Measurements from ENCODE around the gene MUC3A. TPM values are rescaled to one million over a fixed set of nuclear protein-coding genes. Genes with fewer than 3 reads are reported as not detected.

Gene MUC3A
- total and polyA plus RNA-seq, 2 of the 4 experiments (the other 2 are of a cell fraction), result 0.05 TPM; not detected in 1

DNA sequence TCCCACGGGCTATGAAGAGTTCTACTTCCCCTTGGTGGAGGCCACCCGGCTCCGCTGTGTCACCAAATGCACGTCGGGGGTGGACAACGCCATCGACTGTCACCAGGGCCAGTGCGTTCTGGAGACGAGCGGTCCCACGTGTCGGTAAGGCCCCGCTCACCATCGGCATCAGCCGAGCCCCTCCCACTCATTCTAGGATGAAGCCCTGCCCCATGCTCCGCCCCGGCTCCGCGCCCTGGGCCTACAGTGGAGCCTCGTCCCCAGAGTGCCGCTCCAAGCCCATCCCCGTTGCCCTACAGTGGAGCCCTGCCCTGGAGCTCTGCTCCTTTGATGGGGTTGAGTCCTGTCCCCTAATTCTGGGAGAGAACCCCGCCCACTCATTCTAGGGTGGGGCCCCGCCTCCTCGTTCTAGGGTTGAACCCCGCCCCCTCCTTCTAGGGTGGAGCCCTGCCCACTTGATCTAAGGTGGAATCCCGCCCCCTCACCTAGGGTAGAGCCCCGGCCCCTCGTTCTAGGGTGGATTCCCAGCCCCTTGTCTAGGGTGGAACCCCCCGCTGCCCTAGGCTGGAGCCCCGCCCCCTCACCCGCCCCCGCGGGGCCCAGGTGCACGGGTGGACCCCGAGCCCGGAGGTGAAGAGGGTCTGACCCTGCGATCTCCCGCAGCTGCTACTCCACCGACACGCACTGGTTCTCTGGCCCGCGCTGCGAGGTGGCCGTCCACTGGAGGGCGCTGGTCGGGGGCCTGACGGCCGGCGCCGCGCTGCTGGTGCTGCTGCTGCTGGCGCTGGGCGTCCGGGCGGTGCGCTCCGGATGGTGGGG lies 16.6 kb downstream of the MUC3A start (continued):
- no peak for TF ChIP-seq RCOR1 (IDR thresholded peaks at IDR 0.05; ENCODE audit: insufficient replicate concordance, low read length)

DNA sequence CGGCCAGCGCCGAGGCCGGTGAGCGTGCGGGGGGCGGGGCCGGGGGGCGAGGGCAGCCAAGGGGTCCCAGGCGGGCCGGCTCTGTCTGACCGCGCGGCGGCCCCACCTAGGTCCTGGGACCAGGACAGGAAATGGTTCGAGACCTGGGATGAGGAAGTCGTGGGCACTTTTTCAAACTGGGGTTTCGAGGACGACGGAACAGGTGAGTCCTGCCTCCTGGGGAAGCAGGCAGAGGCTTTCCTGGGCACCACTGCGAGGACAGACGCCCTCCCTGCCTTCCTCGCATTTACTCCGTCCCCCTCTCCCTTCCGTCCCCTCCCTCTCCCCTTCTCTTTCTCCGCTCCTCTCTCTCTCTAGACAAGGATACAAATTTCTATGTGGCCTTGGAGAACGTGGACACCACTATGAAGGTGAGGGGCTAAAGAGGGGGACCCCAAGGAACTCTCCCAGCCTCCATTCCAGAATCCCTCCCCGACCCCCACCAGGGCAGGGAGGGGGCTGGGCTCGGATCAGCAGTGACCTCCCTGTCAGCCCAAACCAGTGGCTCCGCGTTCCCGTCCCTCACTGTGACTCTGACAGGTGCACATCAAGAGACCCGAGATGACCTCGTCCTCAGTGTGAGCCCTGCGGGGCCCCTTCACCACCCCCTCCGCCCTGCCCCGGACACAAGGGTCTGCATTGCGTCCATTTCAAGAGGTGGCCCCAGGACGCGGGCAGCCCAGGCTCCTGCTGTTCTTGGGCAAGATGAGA lies 17.4 kb downstream of the MUC3A start:
- ChIA-PET POLR2A (ENCODE audit: unreplicated experiment) (no interaction called here), CTCF (no interaction called here)
- Histone ChIP-seq H2AFZ (replicated peaks; ENCODE audit: low read length, poor library complexity) (peak overlapping the region; percentile 45), H3K56ac (ENCODE audit: extremely low read depth, insufficient read depth, low read length) (no peak overlapping the region), H2BK5ac (ENCODE audit: low read depth, low read length, poor library complexity, severe bottlenecking) (no peak overlapping the region), H4K91ac (ENCODE audit: insufficient read depth, low read depth, low read length) (no peak overlapping the region), H3K79me1 (ENCODE audit: low read depth in 1 of 2, low read length in 2 of 2) (no peaks in the 10 kb centered on the region), H3K27me3 (ENCODE audit: control insufficient read depth, insufficient read depth, low read length) (peaks cover 54% of the 10 kb centered on the region), H2AK9ac (replicated peaks; ENCODE audit: low read depth, low read length, poor library complexity) (no peak overlapping the region), H4K8ac (ENCODE audit: low read depth in 2 of 2, low read length in 2 of 2) (no peak overlapping the region), H3K36me3 (ENCODE audit: control insufficient read depth, insufficient read depth, low read length) (no peaks in the 10 kb centered on the region), H3K4me1 (ENCODE audit: control insufficient read depth, insufficient read depth, low read length) (no peaks in the 10 kb centered on the region), H4K5ac (ENCODE audit: low read depth, low read length) (no peak overlapping the region), H3K9ac (ENCODE audit: low read depth, low read length) (no peak overlapping the region), H3K4me3 (ENCODE audit: insufficient read depth, low read depth, low read length) (no peak overlapping the region), H3K18ac (ENCODE audit: low read depth, low read length) (no peak overlapping the region), H3K27ac (ENCODE audit: insufficient read depth, low read length) (no peak overlapping the region), H4K20me1 (ENCODE audit: insufficient read depth, low read length) (no peaks in the 10 kb centered on the region; the same call in 1 of the 2 replicates), H2BK20ac (ENCODE audit: low read depth, low read length) (no peak overlapping the region), H3K9me1 (ENCODE audit: insufficient read depth, low read length) (no peaks in the 10 kb centered on the region), H3K14ac (replicated peaks; ENCODE audit: low read depth, low read length) (no peak overlapping the region), H2BK120ac (ENCODE audit: low read depth, low read length) (no peak overlapping the region), H3K23ac (ENCODE audit: low read depth, low read length) (no peak overlapping the region), H2BK15ac (ENCODE audit: low read depth, low read length) (no peak overlapping the region), H3K4ac (ENCODE audit: low read depth, low read length) (no peak overlapping the region), H3K9me3 (ENCODE audit: control insufficient read depth, insufficient read depth, low read length) (no peaks in the 10 kb centered on the region; the same call in 1 of the 2 replicates), H3K4me2 (ENCODE audit: low read depth, low read length) (no peak overlapping the region), H2AK5ac (ENCODE audit: low read depth, low read length) (no peak overlapping the region)
- BruUV-seq (replicated peaks), result no TSS peak
- in situ Hi-C loops (cut with MboI; ENCODE audit: low sequenced_read_pairs) (loop anchor here (5.0 to 25.0 kb wide), 2 partner anchors 96 to 496 kb away; no protein-coding TSS in a partner anchor), intact Hi-C loops (cut with micrococcal nuclease) (loop anchor here (1.0 kb wide), 1 partner anchor 93 kb away; no protein-coding TSS in a partner anchor), dilution Hi-C loops (cut with HindIII; ENCODE audit: low sequenced_read_pairs, unreplicated experiment) (no loop called here)
- ATAC-seq (ENCODE audit: low read depth) (no peak), DNase-seq (no peak)
- WGBS, 2 experiments (ENCODE audit: extremely low coverage in 2 of 2, insufficient read length in 1 of 2), result 14% methylated on average over 35 of the region's 40 CpGs; no CpG with 5 or more reads in 1 of the 2 experiments
- TF ChIP-seq ELK1 (IDR thresholded peaks at IDR 0.05; ENCODE audit: borderline replicate concordance, low read depth, low read length) (no peak), MXI1 (IDR thresholded peaks at IDR 0.05; ENCODE audit: borderline replicate concordance, low read depth, low read length) (no peak), MAZ (IDR thresholded peaks at IDR 0.05; ENCODE audit: borderline replicate concordance, low read depth, low read length) (no peak), FOS (IDR thresholded peaks at IDR 0.05; ENCODE audit: low read depth, low read length) (no peak), USF2 (IDR thresholded peaks at IDR 0.05; ENCODE audit: low read depth, low read length) (no peak), NFE2L2 (IDR thresholded peaks at IDR 0.05; ENCODE audit: low read depth, low read length) (no peak), RFX5 (IDR thresholded peaks at IDR 0.05; ENCODE audit: low read depth, low read length) (no peak), BHLHE40 (IDR thresholded peaks at IDR 0.05; ENCODE audit: low read depth, low read length) (no peak), CTCF (conservative IDR thresholded peaks at IDR 0.05; ENCODE audit: low read depth, low read length) (no peak)
